Epithelial cell of esophagus (primary cell): ENCODE data around the gene BCL2L13.

ENCODE experiments used
- DNase-seq: peaks from one replicate; pipeline ENCODE4 v3.0.0; 2010; ENCODE audit warnings: low read depth
- H3K4me3 ChIP-seq: 2 replicates; pipeline ENCODE4 v1.5.1; 2011; ENCODE audit warnings: mild to moderate bottlenecking, low read length, control low read depth
- TF ChIP-seq, protein P1 (sequence below): IDR thresholded peaks from 2 replicates; pipeline ENCODE4 v1.5.1; 2011; ENCODE audit warnings: low read depth, mild to moderate bottlenecking, low read length, control low read depth, inconsistent platforms; ENCODE audit not compliant: insufficient read depth; ENCODE audit errors: missing control alignments

The BCL2L13 gene

GRCh38 chr22:17705546-17705945 lies 67.0 kb downstream of the BCL2L13 start:
- DNase-seq, result peak; percentile 54
- no peak overlapping the region for H3K4me3 ChIP-seq

GRCh38 chr22:17705951-17706900 lies 67.7 kb downstream of the BCL2L13 start:
- H3K4me3 ChIP-seq, result no peak overlapping the region
- DNase-seq, result peak; percentile 93
- TF ChIP-seq, protein P1, sequence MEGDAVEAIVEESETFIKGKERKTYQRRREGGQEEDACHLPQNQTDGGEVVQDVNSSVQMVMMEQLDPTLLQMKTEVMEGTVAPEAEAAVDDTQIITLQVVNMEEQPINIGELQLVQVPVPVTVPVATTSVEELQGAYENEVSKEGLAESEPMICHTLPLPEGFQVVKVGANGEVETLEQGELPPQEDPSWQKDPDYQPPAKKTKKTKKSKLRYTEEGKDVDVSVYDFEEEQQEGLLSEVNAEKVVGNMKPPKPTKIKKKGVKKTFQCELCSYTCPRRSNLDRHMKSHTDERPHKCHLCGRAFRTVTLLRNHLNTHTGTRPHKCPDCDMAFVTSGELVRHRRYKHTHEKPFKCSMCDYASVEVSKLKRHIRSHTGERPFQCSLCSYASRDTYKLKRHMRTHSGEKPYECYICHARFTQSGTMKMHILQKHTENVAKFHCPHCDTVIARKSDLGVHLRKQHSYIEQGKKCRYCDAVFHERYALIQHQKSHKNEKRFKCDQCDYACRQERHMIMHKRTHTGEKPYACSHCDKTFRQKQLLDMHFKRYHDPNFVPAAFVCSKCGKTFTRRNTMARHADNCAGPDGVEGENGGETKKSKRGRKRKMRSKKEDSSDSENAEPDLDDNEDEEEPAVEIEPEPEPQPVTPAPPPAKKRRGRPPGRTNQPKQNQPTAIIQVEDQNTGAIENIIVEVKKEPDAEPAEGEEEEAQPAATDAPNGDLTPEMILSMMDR, result no peak

More at GRCh38 chr22:17705546-17705945, 67.0 kb downstream of the BCL2L13 start:
- TF ChIP-seq, protein P1, result no peak

DNA sequence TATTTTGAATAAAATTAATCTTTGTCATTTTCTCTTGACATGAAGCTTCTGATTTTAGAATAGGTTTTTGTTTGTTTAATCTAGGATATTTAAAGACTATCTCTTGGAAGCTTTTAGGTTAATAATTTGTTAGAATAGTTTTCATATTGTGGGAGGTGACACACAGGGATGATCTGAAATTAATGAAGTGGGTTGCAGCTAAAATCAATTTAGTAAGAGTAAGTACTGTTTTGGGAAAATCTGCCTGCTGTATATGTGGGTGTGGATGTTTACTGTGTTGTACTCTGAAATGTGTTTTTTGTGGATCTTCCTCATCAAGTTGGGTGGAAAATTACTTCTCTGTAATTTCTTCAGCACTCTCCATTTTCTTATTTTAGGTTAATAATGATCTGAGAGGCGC lies 68.4 kb downstream of the BCL2L13 start:
- no peak for DNase-seq
- TF ChIP-seq, protein P1, result no peak
- H3K4me3 ChIP-seq, result no peak overlapping the region

- DNase-seq, result no peak
- H3K4me3 ChIP-seq, result no peak overlapping the region
- TF ChIP-seq, protein P1, result no peak
These were observed 69.0 kb downstream of the BCL2L13 start for GRCh38 chr22:17707526-17707925.

DNA sequence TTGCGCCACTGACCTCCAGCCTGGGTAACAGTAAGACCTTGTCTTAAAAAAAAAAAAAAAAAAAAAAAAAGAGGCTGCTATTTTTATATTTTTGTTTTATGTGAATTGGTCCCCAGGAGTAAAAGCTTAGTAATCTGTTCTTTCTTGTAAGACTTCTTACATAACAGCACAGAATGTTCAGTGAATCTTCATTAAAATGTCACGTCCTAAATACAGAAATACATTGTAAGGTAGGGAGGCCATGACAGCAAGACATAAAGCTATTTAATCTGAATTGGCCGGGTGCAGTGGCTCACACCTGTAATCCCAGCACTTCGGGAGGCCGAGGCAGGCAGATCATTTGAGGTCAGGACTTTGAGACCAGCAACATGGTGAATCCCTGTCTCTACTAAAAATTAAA lies 71.5 kb downstream of the BCL2L13 start:
- DNase-seq, result no peak
- TF ChIP-seq, protein P1, result no peak
- no peak overlapping the region for H3K4me3 ChIP-seq

DNA sequence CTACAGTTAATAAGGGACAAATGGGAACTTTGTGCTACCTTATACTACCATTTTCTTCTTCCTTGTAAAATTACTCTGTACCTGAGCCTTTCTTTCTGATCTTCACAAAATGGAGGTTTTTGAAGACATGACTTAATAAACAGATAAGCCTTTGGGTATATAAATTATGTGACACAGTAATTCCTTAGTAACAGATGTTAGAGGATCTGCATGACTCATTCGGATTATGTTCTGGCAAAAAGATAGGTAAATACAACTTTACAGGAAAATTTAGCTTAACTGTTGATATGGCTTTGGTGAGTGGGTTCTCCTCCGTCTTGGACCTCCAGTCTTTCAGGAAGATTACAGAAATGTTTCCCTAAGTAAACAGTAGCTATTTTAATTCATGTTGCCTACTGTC lies 73.9 kb downstream of the BCL2L13 start:
- no peak overlapping the region for H3K4me3 ChIP-seq
- TF ChIP-seq, protein P1, result no peak
- peak; percentile 34 for DNase-seq
